ENCODE results near the gene THOC1. TPM values are rescaled to one million over a fixed set of nuclear protein-coding genes. Genes with fewer than 3 reads are reported as not detected.

Gene THOC1
- total and polyA plus RNA-seq, 2 of the 8 experiments (the other 6 are each of a cell fraction or from before 2014, with no cell fraction given): 19.1 to 66.4 TPM

- TF ChIP-seq CHD7 (IDR thresholded peaks at IDR 0.05; ENCODE audit: insufficient replicate concordance, low read length) (no peak), HDAC6 (IDR thresholded peaks at IDR 0.05; ENCODE audit: low read depth, low read length) (no peak), RFX5 (IDR thresholded peaks at IDR 0.05; ENCODE audit: borderline replicate concordance, low read depth, low read length) (no peak), TCF12 (IDR thresholded peaks at IDR 0.05; ENCODE audit: low read depth, low read length) (no peak), SRF (IDR thresholded peaks at IDR 0.05; ENCODE audit: low read depth, low read length) (no peak)
These were observed 86.1 kb downstream of the THOC1 start (continued) for GRCh38 chr18:181711-182110.

Measured in H1 (cell line).